ENCODE results near the gene CSMD2. TPM values are rescaled to one million over a fixed set of nuclear protein-coding genes. Genes with fewer than 3 reads are reported as not detected.

CSMD2 gene
- total RNA-seq, 2 experiments from 2014 or later = not detected

DNA sequence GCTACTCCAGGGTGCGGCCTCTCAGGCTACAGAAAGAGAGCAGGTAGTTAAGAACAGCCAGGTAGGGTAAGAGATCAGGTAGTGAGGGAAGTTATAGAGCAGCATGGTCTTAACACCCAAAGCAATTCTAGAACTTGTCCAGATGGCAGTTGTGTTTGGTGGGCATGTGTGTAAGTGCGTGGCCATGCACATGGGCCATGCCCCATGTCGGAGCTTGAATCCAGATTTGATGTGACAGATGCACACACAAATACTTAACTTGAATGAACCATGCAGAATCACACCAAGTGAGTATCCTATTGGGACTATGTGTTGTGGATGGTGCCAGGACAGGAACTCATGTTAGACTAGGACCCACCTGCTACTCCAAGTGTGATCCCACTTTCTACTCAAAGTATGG is 446.8 kb downstream of the CSMD2 start:
- ChIA-PET POLR2A (no interaction called here), CTCF (no interaction called here)
- ATAC-seq (ENCODE audit: poor library complexity) (no peak), DNase-seq (no peak)
- Histone ChIP-seq H3K27ac (ENCODE audit: low read depth in 1 of 2, low read length in 2 of 2) (no peak overlapping the region), H3K9me3 (ENCODE audit: control insufficient read depth in 1 of 2, insufficient read depth in 1 of 2, low read length in 2 of 2) (no peaks in the 10 kb centered on the region), H3K36me3 (ENCODE audit: insufficient read depth, low read length) (no peaks in the 10 kb centered on the region), H3K4me3 (ENCODE audit: low read length) (no peak overlapping the region), H3K27me3 (ENCODE audit: control insufficient read depth in 1 of 2, insufficient read depth in 2 of 2, low read length in 2 of 2) (peaks cover 0 to 2% of the 10 kb centered on the region in 2 experiments), H3K4me1 (ENCODE audit: insufficient read depth, low read length) (no peaks in the 10 kb centered on the region)
- Mint-ChIP-seq H3K4me3 (no peak overlapping the region), H3K4me1 (ENCODE audit: low read depth) (no peaks in the 10 kb centered on the region), H3K9me3 (no peaks in the 10 kb centered on the region), H3K36me3 (ENCODE audit: low read depth) (no peaks in the 10 kb centered on the region), H3K27ac (no peak overlapping the region), H3K27me3 (peaks cover 5% of the 10 kb centered on the region)
- intact Hi-C loops (cut with DNase I, micrococcal nuclease) = no loop called here
- no peak for TF ChIP-seq CTCF (IDR thresholded peaks at IDR 0.05)

- Mint-ChIP-seq H3K4me1 (ENCODE audit: low read depth) (no peaks in the 10 kb centered on the region), H3K27ac (no peak overlapping the region), H3K9me3 (no peaks in the 10 kb centered on the region), H3K36me3 (ENCODE audit: low read depth) (no peaks in the 10 kb centered on the region), H3K4me3 (no peak overlapping the region), H3K27me3 (peaks cover 10% of the 10 kb centered on the region)
- H3K27me3 ChIP-seq (ENCODE audit: control insufficient read depth in 1 of 2, insufficient read depth in 2 of 2, low read length in 2 of 2) = peaks cover 0 to 4% of the 10 kb centered on the region in 2 experiments
- no peaks in the 10 kb centered on the region for H3K9me3 ChIP-seq (ENCODE audit: control insufficient read depth in 1 of 2, insufficient read depth in 1 of 2, low read length in 2 of 2)
- ChIA-PET POLR2A (no interaction called here), CTCF (no interaction called here)
- ATAC-seq (ENCODE audit: poor library complexity) = no peak
- H3K4me1 ChIP-seq (ENCODE audit: insufficient read depth, low read length) = no peaks in the 10 kb centered on the region
- H3K36me3 ChIP-seq (ENCODE audit: insufficient read depth, low read length) = no peaks in the 10 kb centered on the region
- intact Hi-C loops (cut with DNase I, micrococcal nuclease) = no loop called here
- no peak overlapping the region for H3K4me3 ChIP-seq (ENCODE audit: low read length)
- DNase-seq = no peak
- H3K27ac ChIP-seq (ENCODE audit: low read depth in 1 of 2, low read length in 2 of 2) = no peak overlapping the region
- TF ChIP-seq CTCF (IDR thresholded peaks at IDR 0.05) = no peak
Observed at GRCh38 chr1:33716976-33717688, 447.9 kb downstream of the CSMD2 start.

DNA sequence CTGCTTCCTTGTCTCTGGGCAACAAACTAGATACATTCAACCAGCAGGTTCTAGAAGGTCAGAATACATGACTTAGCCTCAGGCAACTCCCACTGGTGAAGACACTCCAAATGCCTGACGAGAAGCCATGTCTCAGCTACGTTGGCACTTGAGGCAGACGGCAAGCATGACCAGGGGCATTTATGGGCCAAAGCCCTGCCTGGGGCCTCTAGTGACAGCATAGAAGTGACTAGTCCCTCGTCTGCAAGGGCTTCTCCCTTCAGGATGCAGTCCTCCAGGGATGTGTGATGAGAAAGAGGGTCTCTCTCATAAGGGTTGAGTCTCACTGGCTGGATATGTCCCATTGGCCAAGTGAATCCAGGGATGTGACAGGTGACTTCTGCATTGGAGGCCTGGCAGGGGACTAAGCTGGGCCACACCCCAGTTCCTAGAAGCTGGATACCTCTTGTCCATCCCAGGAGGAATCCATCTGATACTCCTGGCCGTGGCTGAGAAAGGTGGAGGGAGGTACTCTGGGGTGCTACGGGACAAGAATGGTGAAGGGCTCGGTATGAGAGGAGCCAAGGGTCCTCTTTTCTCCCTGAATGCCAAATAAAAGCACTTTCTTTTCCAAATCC is 449.7 kb downstream of the CSMD2 start:
- Histone ChIP-seq H3K4me3 (ENCODE audit: low read length) (no peak overlapping the region), H3K4me1 (ENCODE audit: insufficient read depth, low read length) (no peaks in the 10 kb centered on the region), H3K36me3 (ENCODE audit: insufficient read depth, low read length) (no peaks in the 10 kb centered on the region), H3K27me3 (ENCODE audit: control insufficient read depth in 1 of 2, insufficient read depth in 2 of 2, low read length in 2 of 2) (peaks cover 4 to 7% of the 10 kb centered on the region in 2 experiments), H3K27ac (ENCODE audit: low read depth in 1 of 2, low read length in 2 of 2) (no peak overlapping the region), H3K9me3 (ENCODE audit: control insufficient read depth in 1 of 2, insufficient read depth in 1 of 2, low read length in 2 of 2) (no peaks in the 10 kb centered on the region)
- CTCF ChIA-PET = no interaction called here
- no peaks in the 10 kb centered on the region for H3K36me3 Mint-ChIP-seq (ENCODE audit: low read depth)
- H3K9me3 Mint-ChIP-seq = no peaks in the 10 kb centered on the region
- ATAC-seq (ENCODE audit: poor library complexity) (no peak), DNase-seq (no peak)
- no peak overlapping the region for H3K27ac Mint-ChIP-seq
- no peak for TF ChIP-seq CTCF (IDR thresholded peaks at IDR 0.05)
- intact Hi-C loops (cut with DNase I, micrococcal nuclease) = no loop called here
- no peak overlapping the region for H3K4me3 Mint-ChIP-seq
- POLR2A ChIA-PET = no interaction called here
- peaks cover 26% of the 10 kb centered on the region for H3K27me3 Mint-ChIP-seq
- H3K4me1 Mint-ChIP-seq (ENCODE audit: low read depth) = no peaks in the 10 kb centered on the region

All from CD4-positive, alpha-beta T cell (primary cell).